NCI-H345 treated with DMSO at 0.1 percent for 48 hours (cell line): ENCODE data around the gene RALGAPA2.

Experiments used
- DNase-seq: peaks from one replicate; lab custom pipeline; 2025; ENCODE audit not compliant: unreplicated experiment; lab: John Stamatoyannopoulos, UW

RALGAPA2 gene

GRCh38 chr20:20473657-20474056, 238.8 kb downstream of the RALGAPA2 start:
- DNase-seq: no peak

- no peak for DNase-seq
Observed at GRCh38 chr20:20472684-20473274, 239.7 kb downstream of the RALGAPA2 start.

- no peak for DNase-seq
Observed at GRCh38 chr20:20466341-20466879, 246.0 kb downstream of the RALGAPA2 start.

- no peak for DNase-seq
Observed at GRCh38 chr20:20465252-20465651, 247.2 kb downstream of the RALGAPA2 start.

- peak; percentile 60 for DNase-seq
Observed at GRCh38 chr20:20463933-20464374, 248.5 kb downstream of the RALGAPA2 start.

GRCh38 chr20:20462185-20462584, 250.3 kb downstream of the RALGAPA2 start:
- DNase-seq: no peak

- no peak for DNase-seq
Observed at GRCh38 chr20:20461551-20461950, 250.9 kb downstream of the RALGAPA2 start.

GRCh38 chr20:20459726-20460125, 252.7 kb downstream of the RALGAPA2 start:
- DNase-seq: no peak

- no peak for DNase-seq
Observed at GRCh38 chr20:20457392-20458126, 254.9 kb downstream of the RALGAPA2 start.

- no peak for DNase-seq
Observed at GRCh38 chr20:20456741-20457140, 255.7 kb downstream of the RALGAPA2 start.

- no peak for DNase-seq
Observed at GRCh38 chr20:20455926-20456325, 256.5 kb downstream of the RALGAPA2 start.

- peak; percentile 82 for DNase-seq
Observed at GRCh38 chr20:20454850-20455627, 257.4 kb downstream of the RALGAPA2 start.

- DNase-seq: no peak
Observed at GRCh38 chr20:20454367-20454766, 258.1 kb downstream of the RALGAPA2 start.

GRCh38 chr20:20452254-20452676, 260.2 kb downstream of the RALGAPA2 start:
- peak; percentile 66 for DNase-seq

GRCh38 chr20:20450521-20450920, 261.9 kb downstream of the RALGAPA2 start:
- no peak for DNase-seq

- DNase-seq: peak; percentile 47
Observed at GRCh38 chr20:20448881-20449280, 263.6 kb downstream of the RALGAPA2 start.

GRCh38 chr20:20447196-20447595, 265.2 kb downstream of the RALGAPA2 start:
- no peak for DNase-seq

GRCh38 chr20:20446425-20447015, 265.9 kb downstream of the RALGAPA2 start:
- DNase-seq: no peak

- DNase-seq: no peak
Observed at GRCh38 chr20:20446001-20446400, 266.4 kb downstream of the RALGAPA2 start.

- DNase-seq: no peak
Observed at GRCh38 chr20:20443504-20443903, 268.9 kb downstream of the RALGAPA2 start.

- no peak for DNase-seq
Observed at GRCh38 chr20:20442466-20442865, 270.0 kb downstream of the RALGAPA2 start.
